ENCODE data around the gene GRIN2A.

GRCh38 chr16:9922441-9922840 is 259.8 kb downstream of the GRIN2A start:
- TF ChIP-seq TAF1 (IDR thresholded peaks at IDR 0.05; ENCODE audit: borderline replicate concordance, low read depth, low read length) (no peak), POLR2A (IDR thresholded peaks at IDR 0.05; ENCODE audit: low read depth, low read length) (no peak)
